HEK293T (cell line): ENCODE data around the gene SEMA3G.

ENCODE experiments used
- ELF4 ChIP-seq: fragments of 450-650 bp; IDR thresholded peaks from 2 replicates; pipeline ENCODE4 v1.6.1; 2017; ENCODE audit warnings: antibody characterized with exemption
- L3MBTL2 ChIP-seq: fragments of 450-650 bp; conservative IDR thresholded peaks from 2 replicates; pipeline ENCODE4 v1.6.1; 2016; ENCODE audit warnings: mild to moderate bottlenecking
- SUZ12 ChIP-seq: fragments of 450-650 bp; IDR thresholded peaks from 2 replicates; pipeline ENCODE4 v1.6.1; 2016; ENCODE audit warnings: mild to moderate bottlenecking
- ZNF384 ChIP-seq: fragments of 450-650 bp; IDR thresholded peaks from 2 replicates; pipeline ENCODE4 v1.6.1; 2016

DNA sequence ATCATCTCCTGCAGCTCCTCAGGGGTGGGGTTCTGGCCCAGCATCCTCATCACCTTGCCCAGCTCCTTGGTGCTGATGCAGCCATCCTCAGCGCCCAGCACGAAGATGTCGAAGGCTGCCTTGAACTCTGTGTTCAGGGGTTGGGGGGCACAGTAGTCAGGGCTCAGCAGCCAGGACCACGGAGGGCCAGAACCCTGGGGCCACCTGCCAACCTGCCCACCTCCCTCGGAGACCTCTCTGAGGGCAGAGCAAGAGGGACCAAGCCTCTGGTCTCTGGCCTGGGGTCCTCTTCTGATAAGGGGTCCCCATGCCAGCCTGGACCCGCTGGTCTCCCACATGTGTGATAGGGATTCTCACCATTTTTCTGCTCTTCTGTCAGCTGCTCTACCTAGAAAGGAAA lies 7.2 kb upstream of the SEMA3G start:
- TF ChIP-seq SUZ12 = no peak
- TF ChIP-seq ZNF384 = no peak
- TF ChIP-seq L3MBTL2 = no peak
- TF ChIP-seq ELF4 = no peak
